HL-60 (cell line): ENCODE measurements around the gene RTN4.

Experiments used
- DNase-seq, 2 experiments: peaks; one replicate each; pipeline ENCODE4 v3.0.0-alpha.2; 2010 to 2020; ENCODE audit warnings: low read depth in 1 of 2, low spot score in 1 of 2
- H3K27ac ChIP-seq: fragments of 250-450 bp; sonication (Bioruptor Pico); replicated peaks from 2 replicates; pipeline ENCODE4 v1.5.1; 2020; ENCODE audit warnings: mild to moderate bottlenecking, moderate library complexity
- H3K27me3 ChIP-seq: fragments of 250-450 bp; sonication (Bioruptor Pico); 2 replicates; pipeline ENCODE4 v1.5.1; 2021; ENCODE audit warnings: mild to moderate bottlenecking, moderate library complexity; ENCODE audit not compliant: insufficient read depth, poor library complexity, severe bottlenecking
- H3K4me3 ChIP-seq: replicated peaks from 2 replicates; pipeline ENCODE4 v1.5.1; 2011; ENCODE audit warnings: mild to moderate bottlenecking, control low read depth, low read length; ENCODE audit not compliant: insufficient read depth
- CTCF ChIP-seq: IDR thresholded peaks from one replicate; pipeline ENCODE4 v1.5.1; 2011; ENCODE audit warnings: low read length, control low read depth, inconsistent platforms; ENCODE audit not compliant: insufficient read depth
- GABPA ChIP-seq: IDR thresholded peaks from 2 replicates; pipeline ENCODE4 v1.6.1; 2012; ENCODE audit warnings: low read depth
- POLR2AphosphoS5 ChIP-seq: IDR thresholded peaks from 2 replicates; pipeline ENCODE4 v1.6.1; 2012; ENCODE audit warnings: low read depth
- SPI1 ChIP-seq: IDR thresholded peaks from 2 replicates; pipeline ENCODE4 v1.6.1; 2012; ENCODE audit warnings: low read depth, mild to moderate bottlenecking, borderline replicate concordance
- TF ChIP-seq, protein P1 (sequence below): IDR thresholded peaks from 2 replicates; pipeline ENCODE4 v1.6.1; 2012; ENCODE audit warnings: low read depth; ENCODE audit not compliant: insufficient replicate concordance

RTN4 gene

GRCh38 chr2:55063226-55063625 is 13.0 kb upstream of the RTN4 start:
- Histone ChIP-seq H3K27ac (no peak overlapping the region), H3K27me3 (no peaks in the 10 kb centered on the region), H3K4me3 (no peak overlapping the region)
- DNase-seq: no peak
- TF ChIP-seq, protein P1, sequence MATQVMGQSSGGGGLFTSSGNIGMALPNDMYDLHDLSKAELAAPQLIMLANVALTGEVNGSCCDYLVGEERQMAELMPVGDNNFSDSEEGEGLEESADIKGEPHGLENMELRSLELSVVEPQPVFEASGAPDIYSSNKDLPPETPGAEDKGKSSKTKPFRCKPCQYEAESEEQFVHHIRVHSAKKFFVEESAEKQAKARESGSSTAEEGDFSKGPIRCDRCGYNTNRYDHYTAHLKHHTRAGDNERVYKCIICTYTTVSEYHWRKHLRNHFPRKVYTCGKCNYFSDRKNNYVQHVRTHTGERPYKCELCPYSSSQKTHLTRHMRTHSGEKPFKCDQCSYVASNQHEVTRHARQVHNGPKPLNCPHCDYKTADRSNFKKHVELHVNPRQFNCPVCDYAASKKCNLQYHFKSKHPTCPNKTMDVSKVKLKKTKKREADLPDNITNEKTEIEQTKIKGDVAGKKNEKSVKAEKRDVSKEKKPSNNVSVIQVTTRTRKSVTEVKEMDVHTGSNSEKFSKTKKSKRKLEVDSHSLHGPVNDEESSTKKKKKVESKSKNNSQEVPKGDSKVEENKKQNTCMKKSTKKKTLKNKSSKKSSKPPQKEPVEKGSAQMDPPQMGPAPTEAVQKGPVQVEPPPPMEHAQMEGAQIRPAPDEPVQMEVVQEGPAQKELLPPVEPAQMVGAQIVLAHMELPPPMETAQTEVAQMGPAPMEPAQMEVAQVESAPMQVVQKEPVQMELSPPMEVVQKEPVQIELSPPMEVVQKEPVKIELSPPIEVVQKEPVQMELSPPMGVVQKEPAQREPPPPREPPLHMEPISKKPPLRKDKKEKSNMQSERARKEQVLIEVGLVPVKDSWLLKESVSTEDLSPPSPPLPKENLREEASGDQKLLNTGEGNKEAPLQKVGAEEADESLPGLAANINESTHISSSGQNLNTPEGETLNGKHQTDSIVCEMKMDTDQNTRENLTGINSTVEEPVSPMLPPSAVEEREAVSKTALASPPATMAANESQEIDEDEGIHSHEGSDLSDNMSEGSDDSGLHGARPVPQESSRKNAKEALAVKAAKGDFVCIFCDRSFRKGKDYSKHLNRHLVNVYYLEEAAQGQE: no peak
- no peak for TF ChIP-seq SPI1
- no peak for TF ChIP-seq POLR2AphosphoS5
- TF ChIP-seq CTCF: no peak
- TF ChIP-seq GABPA: no peak

- TF ChIP-seq POLR2AphosphoS5: no peak
- TF ChIP-seq GABPA: no peak
- TF ChIP-seq, protein P1: no peak
- TF ChIP-seq SPI1: no peak
- no peak for TF ChIP-seq CTCF
- H3K27ac ChIP-seq: no peak overlapping the region
Measured at GRCh38 chr2:55062754-55063153, 12.5 kb upstream of the RTN4 start.

DNA sequence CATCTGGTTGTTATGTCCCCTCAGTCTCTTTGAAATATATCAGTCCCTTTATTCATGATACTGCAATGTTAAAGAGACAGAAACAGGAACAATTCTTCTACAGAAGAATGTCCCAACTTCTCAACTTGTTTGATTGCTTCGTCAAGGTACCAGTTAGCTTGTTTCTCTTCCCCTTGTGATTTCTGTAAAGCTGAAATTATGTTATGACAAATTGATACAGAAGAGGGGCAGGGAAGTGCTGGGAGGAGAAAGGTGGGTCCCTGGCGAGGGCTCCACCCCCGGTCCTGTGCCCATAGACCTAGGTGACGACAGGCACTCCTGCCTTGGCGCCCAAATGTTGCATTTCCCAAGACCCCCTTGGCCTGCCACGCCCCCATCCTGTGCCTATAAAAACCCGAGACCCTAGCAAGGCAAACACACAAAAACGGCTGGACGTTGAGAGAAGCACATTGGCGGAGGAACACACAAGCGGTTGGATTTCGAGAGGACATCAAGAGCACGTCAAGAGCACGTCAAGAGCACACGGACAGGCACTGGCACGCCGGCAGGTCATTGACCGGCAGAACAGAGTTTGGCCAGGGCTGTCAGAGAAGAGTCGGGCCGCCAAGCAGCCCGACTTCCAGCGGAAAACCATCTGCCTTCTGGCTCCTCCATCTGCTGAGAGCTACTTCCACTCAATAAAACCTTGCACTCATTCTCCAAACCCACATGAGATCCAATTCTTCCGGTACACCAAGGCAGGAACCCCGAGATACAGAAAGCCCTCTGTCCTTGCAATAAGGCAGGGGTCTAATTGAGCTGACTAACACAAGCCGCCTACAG is 11.5 kb upstream of the RTN4 start:
- DNase-seq: no peak
- no peak overlapping the region for H3K4me3 ChIP-seq
- no peak for TF ChIP-seq SPI1
- TF ChIP-seq, protein P1: no peak
- no peak for TF ChIP-seq GABPA
- TF ChIP-seq CTCF: no peak
- no peak for TF ChIP-seq POLR2AphosphoS5
- no peak overlapping the region for H3K27ac ChIP-seq
- H3K27me3 ChIP-seq: no peaks in the 10 kb centered on the region

More at GRCh38 chr2:55062754-55063153, 12.5 kb upstream of the RTN4 start:
- Histone ChIP-seq H3K4me3 (no peak overlapping the region), H3K27me3 (no peaks in the 10 kb centered on the region)
- DNase-seq: no peak
